ENCODE measurements around the gene RIMBP2.
A peak's percentile ranks its signal among the peaks of the same experiment; 100 is the strongest.

The RIMBP2 gene

DNA sequence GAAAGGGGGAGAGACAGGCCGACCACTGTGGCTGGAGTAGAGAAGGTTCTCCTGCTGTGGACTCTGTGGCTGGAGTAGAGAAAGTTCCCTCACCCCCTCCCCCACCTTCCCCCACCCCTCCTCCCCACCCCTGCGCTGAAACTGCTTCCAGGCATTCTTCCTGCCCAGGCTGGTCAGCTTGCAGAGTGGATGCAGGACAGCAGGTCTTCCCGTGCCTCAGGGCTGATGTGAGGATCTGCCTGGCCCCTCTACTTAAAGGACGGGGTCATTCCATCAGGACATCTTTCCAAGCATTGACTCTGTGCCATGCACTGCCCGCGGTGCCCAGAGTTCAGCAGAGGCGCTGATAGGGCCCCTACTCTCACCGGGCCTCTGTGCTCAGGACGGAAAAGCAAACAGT lies 13.2 kb upstream of the RIMBP2 start:
- no peak for DNase-seq

DNA sequence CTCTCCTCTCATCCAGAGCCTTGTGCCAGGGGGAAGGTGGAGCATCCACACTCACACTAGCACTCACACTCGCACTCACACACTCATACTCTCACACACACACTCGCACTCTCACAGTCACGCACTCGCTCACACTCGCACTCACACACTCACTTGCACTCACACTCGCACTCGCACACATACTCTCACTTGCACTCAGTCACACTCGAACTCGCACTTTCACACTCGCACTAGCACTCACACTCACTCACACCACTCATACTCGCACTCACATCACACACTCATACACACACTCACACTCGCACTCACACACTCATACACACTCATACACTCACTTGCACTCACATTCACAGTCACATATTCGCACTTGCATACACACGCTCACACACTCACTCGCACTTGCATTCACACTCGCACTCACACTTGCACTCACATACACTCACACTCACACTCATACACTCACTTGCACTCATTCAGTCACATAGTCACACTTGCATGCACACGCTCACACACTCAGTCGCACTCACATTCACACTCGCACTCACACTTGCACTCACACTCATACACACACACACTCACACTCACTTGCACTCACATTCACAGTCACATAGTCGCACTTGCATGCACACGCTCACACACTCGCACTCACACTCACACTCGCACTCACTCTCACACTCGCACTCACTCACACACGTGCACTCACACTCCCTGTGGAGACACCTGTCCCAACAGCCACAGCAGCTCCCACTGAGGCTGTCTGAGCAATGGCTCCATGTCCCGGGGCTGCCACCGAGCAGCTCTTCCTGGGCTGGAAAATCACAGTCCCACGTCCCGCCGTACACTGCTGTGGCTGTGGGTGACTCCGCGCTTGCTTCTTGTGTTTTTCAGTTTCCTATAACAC lies 12.3 kb upstream of the RIMBP2 start:
- no peak for DNase-seq

DNA sequence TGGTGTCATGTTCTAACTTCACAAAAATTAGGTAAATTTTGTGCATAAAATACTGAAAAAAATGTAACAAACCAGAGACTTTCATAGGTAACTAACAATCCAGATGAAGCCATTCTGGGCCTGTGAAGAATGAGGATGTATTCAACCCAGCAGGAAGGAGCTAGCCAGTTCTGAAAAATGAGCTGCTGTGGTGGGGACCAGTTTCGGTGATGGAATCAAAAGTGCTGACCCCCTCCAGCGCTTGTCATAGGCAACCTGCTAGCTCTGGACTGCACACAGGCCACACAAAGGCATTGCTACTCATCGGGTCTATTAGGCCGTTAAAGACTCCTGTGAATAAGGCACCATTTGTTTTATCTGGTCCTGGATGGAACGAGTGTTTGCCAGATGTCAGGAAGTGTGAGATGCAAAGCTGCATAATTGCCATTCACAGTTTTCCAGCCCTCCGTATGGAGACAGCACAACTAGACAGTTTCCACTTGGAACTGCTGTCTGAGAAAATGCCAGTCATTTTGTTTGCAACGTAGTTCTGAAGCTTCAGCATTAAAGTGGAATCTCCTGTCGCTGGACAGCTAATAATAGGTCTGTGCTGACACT lies 3.3 kb upstream of the RIMBP2 start:
- no peak for DNase-seq

DNA sequence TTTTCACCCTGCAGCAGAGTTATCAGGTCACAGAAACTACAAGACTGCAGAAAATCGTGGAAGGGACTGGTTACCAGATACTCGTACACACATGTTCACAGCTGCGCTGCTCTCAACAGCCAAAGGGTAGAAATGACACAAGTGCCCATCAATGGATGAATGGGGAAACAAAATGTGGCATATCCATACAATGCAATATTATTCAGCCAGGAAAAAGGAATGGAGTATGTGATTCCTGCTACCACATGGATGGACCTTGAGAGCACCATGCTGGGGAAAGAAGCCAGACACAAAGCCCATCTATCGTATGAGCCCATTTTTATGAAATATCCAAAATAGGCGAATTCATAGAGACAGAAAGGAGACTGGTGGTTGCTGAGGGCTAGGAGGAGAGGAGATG lies 1.7 kb upstream of the RIMBP2 start:
- DNase-seq: no peak

DNA sequence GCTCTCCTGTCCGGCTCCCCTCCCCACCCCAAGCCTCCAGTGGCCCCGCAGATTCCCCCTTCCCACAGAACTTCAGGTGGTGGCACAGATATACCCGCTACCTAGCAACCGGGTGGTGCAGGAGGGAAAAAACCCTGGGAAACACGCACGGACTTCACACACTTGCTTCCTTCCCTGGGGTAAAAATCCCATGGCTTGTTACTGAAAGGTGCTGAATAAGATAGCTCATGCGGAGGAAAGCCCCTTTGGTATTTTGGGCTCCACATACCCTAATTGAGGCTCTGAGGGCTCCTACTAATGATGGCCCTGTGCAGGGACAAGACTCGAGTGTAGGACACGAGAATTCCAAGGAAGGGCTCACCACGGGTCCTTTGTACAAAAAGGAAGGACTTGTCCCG lies 869 bp upstream of the RIMBP2 start:
- DNase-seq: no peak

DNA sequence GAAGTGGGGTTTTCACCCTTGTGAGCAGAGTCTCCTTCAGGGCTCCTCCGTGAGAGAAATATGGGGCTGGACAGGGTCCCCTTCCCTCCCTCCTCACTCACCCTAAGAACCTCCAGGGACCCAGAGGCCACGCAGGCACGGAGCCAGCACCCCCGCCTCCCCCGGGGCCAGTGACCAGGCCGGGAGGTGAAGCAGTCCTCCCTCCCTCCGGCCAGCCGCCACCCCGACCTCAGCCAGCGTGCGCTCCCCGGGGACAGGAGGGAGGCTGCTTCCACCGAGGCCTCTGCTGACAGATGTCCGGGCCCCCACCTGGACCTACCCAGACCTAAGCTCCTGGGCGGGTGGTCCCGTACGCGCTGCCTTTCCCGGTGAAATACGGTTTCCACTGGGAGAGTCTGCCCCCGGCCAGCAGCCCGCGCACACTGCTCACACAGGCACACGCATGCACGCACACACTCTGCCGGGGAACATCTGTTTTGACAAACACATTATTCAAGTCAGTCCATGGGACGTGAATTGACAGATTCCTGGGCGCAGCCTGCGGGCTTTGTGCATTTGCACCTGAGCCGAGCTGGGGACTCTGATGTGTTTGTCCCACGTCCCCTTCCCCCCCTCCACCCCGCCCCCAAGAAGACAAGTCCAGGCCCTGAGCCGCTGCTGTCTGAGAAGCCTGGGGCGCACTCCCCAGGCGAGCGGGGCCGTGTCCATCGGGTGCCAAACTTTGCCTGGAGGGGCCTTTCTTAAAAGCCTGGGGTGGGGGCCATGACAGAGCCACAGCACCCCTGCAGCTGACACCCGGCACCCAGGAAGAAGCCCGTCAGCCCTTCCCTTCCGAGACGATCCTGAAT lies 725 bp downstream of the RIMBP2 start:
- DNase-seq: peak; percentile 69

DNA sequence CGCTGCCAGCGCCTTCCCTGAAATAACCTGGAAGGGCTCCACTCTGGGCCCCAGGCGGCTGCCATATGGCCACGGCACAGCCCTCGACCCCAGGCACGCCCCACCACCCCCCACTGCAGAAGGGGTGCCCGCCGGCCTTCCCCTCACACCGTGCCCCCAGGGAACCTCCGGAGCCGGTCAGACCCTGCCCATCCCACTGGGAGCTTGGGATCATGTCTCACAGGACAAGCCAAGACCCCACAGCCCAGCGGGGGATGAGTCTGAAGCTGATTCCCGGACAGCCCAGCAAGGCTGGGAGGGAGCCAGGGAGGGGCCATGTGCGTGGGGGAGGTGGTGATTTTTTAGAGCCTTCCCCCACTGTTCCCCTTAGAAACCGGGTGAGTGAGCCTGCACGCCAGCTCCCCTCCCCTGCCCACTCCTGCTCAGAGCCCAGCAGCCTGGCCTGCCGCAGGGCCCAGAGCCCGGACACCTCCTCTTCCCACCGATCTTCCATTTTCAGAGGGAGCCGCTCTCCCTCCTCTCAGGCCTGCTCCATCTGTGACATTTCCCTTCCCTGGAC lies 1.4 kb downstream of the RIMBP2 start:
- DNase-seq: peak; percentile 63

DNA sequence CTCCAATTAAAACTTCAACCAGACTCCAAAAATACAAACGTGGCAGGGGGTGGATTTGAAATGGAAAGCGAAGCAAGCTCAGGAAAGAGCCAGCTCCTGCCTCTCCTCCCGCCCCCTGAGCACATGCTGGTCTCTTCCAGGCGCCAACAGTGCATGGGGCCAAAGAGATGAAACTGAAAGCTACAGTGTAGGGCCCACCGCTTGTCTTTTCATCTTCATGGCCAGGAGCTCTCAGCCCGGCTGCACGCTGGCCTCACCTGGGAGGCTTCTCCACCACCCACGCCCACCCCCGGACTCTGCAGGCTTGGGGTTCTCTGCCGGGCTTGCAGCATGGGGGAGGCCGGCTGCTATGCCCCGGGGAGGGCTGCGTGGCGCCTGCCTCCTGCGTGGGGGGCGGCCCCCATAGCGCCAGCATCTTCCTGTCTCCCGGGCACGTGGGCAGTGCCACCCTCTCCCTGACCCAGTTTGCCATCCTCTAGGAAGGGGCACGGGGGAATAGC lies 2.0 kb downstream of the RIMBP2 start:
- DNase-seq: peak; percentile 70

DNA sequence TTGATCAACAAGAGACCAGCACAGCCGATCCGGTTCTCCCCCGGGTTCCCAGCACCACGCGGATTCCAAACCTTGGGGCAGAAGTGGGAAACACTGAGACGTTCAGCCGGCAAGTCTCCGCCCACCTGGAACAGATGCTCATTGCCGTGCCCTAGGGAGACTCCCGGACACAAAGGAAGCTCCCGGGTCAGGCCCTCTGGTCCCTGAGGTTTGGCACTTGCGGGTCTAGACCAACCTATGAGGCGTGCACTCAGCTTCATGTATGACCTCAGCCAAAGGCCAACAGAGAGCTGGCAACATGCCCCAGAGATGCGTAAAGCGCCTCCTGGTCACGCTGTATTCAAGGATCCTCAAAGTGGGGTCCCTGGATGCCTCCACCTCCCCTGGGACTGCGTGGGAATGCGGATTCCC lies 2.5 kb downstream of the RIMBP2 start:
- DNase-seq: peak; percentile 88

DNA sequence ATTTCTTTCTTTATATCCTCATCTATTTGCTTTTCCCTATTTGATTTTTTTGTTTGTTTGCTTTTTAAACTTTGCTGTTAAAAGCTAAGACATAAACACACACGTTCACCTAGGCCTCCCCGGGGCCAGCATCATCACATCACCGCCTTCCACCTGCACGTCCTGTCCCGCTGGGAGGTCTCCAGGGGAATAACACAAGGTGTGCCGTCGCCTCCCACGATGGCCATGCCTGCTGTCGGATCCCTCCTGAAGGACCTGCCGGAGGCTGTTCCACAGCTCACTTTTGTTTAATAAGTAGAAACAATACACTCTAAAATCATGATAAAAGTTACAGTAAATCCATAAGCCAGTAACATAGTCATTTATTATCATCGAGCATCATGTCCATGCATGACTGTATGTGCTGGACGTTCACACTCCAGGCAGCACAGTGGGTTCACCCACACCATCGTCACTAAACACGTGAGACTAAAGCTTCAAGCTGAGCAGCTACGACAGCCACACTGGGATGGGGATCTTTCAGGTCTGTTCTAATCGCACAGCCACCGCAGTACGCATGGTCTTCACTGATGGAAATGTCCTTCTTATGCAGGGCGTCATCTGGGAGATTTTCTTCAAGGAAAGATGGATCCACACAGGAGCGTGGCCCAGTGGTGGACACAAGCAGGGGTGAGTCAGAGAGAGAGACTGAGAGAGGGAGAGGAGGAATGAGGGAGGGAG lies 3.6 kb downstream of the RIMBP2 start:
- no peak for DNase-seq

DNA sequence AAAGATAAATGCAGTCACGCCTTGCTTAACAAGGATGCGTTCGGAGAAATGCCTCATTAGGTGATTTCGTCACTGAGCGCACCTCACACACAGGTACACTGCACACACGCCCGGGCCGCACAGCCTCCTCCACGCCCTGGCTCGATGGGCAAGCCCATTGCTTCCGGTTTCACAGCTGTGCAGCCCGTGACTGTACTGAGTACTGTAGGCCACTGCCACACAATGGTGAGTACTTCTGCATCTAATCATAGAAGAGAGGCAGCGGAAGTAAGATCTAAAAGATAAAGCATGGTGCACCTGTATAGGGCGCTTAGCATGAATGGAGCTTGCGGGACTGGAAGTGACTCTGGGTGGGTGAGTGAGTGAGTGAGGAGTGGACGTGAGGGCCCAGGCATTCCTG lies 4.3 kb downstream of the RIMBP2 start:
- DNase-seq: peak; percentile 28

DNA sequence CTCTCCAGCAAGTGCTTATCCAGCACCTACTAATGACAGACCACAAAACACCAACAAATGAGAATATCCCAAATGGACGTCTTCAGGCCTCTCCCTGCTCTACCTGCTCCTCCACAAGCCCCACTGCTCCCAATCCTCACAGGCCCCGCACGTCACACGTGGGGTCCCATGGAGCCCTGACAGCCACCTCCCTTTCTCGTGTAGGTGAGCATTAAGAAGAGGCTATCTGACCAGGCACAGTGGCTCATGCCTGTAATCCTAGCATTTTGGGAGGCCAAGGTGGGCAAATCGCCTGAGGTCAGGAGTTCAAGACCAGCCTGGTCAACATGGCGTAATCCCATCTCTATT lies 5.4 kb downstream of the RIMBP2 start:
- DNase-seq: no peak

DNA sequence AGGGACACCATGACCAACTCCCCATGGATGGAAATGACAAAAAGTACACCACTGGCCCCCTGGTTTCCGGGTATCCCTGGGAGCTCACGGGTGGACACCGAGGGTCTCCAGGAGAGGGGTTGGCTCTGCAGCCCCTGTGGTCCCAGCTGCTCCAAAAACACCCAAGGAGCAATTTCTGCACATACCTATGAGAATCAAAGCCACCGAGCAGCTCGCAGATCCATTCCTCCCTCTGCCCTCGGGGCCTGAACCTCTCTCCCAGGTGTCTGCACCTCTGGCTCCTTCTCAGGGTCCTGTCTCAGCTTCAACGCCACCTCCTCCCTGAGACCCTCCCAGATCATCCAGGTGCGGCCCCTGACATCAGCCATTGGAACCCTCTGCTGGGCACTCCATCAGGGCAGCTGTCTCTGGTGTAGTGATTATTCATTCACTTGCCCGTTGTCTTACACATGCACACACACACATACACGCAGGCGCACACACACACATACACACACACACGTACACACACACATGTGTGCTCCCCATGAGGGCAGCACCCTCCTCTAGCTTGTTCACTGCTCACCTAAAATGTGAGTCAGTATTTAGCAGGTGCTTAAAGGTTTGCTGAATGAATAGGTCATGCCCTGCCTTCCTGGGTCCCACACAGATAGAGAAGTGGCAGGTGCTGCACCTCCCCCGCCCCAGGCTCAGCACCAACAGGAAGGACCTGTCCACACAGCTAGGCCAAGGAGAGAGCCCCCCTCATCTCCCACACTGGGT lies 5.9 kb downstream of the RIMBP2 start:
- peak; percentile 60 for DNase-seq

DNA sequence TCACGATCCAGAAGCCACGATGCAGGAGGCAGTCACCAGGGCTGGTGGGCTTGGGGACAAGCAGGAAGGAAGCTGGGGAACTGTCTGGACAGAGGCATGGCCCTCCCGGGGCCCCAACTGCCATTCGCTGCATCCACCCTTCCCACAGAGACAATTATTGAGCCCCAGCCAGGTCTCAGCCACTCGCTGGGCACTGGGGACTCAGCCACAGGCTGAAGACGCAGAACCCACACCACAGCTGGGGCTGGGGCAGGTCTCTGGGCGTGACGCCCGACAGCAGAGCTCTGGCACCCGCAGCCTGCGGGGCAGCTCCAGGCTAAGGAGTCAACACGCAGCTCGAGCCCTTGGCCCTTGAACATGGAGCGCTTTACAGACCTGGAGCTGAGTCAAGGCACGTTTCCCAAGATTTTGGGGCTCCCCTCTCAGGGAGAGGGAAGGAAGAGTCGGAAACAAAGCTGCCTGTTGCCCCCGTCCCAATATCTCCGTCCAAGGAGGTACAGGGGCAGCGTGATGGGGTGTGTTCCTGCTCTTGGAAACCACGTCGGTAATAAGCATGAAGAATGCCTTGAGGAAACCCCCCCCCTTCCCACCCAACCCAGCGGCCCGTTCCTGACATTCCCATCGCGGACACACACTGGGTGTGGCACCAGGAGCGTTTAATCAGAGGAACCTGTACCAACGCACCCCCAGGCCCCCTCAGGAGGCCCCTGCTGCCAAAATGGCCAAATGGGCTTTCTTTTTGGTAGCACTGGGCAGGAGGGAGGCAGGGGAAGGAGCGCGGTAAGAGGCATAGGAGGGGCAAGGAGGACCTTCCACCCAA lies 6.7 kb downstream of the RIMBP2 start:
- no peak for DNase-seq

DNA sequence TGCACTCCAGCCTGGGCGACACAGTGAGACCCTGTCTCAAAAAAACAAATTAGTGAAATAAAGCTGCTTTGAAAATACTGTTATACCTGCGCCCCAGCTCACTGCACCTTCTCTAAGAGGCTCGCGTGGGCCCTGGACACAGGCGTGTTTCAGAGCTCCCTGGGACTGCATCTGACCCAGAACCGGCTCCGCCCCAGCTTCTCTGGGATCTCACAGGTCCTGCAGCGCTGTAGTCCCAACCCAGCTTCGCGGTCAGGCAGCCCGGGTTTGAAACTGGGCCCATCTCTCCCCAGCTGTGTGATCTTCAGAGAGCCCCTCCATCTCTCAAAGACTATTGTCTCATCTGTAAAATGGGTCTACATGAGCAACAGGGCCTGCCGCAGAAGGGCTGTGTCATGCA lies 7.5 kb downstream of the RIMBP2 start:
- no peak for DNase-seq

DNA sequence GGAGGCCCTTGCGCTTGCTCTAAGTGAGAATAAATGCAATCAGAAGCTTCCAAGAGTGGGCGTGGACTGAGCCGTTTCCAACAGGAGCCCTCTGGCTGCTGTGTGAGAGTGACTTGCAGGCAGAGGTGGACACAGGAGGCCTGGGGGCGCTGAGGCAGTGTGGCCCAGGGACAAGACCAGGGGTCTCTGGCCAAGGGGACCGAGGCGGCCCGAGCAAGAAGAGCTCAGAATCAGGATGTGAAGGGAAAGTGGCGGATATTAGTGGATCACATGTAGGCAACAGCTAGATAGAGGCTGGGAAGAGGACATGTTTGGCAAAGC lies 8.6 kb downstream of the RIMBP2 start:
- no peak for DNase-seq

DNA sequence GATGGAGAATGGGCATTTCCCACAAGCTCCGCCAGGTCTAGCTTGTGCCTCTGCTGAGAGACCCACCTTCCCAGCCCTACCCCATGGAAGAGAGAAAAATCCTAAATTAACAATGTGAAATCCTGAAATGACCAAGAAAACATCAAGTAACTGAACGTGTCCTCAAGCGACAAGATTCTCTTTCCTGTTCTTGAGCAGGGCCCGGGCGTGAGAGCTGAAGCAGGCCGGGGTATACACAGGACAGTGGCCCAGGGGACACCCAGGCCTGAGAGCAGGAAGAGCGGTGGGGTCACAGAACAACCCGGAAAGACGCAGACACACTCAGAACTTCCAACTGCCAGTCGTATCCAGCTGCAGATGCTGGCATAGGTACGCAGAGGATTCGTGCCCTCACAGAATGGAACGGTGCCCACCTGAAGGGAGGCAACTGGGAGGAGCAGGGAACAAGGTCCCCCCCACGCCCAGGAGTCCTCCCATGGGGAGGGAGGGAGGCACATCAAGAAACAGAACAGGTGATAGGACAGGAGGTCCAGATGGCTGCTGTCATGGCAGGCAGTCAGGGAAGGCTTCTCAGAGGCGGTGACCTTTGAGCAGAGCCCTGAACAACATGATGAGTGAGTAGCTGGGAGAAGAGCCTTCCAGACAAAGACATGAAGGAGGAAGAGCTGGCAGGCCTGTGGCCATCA lies 9.1 kb downstream of the RIMBP2 start:
- DNase-seq: no peak

DNA sequence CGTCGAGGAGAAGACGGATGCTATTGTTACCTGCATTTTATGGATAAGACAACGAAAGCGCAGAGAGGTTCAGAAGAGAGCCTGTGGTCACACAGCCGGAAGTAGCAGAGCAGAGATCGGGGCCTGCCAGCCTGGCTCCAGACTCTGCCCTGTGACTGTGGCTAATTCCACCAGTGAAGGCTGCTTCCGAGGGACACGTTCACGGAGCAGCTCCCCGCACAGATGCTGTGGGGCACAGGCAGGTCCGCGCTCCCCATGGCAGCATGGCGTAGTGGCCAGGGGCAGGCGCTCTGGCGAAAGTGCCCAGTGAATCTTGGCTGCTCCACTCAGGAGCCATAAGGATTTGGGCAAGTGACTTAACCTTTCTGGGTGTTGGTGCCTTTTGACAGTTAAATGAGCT lies 9.8 kb downstream of the RIMBP2 start:
- no peak for DNase-seq

DNA sequence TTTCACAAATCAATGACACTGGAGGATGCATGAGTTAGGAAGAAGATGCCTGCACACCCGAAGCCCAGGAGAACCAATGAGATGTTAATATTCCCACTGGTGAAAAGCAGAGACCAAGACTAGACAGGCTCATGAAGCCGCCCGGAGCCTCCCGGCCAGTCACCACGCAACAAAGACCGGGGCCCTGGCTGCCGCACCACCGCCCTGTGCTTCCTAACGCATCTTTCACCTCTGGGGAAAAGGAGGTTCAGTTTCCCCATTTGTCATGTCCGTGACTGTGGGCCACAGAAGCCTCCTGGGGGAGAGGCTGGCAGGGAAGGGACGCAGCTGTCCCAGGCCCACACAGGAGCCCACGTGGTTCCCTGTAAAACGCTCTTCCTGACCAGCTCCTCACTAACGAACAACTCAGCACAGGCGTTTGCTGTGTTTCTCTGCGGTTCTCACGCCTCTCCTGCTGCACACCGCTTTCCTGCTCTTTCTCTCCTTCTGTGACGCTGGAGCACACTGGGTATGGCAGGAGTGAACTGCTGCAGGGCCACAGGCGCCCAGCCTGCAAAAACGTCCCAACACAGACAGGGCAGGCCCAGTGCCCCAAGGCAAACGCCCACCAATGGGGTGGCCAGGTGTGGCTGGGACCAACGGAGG lies 10.8 kb downstream of the RIMBP2 start:
- no peak for DNase-seq

DNA sequence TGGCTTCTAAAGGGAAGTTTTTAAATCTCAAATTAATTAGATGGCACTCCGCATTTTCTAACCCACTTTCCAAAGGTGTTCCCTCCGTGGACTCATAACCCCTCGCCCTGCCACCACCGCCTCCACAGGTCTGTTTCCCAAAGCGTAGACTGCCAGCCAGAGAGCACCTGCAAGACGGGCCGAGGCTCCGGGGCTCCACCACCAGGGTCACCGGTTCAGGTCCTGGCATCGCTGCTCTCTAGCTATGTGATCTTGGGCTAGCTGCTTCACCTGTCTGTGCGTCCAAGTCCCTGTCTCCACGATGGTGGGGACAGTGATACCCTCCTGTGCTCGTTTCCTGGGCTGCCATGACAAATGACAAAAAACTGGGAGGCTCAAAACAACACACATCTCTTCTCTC lies 11.5 kb downstream of the RIMBP2 start:
- no peak for DNase-seq

Data from DMS53 (cell line).